Neural progenitor cell (in vitro differentiated cells): Measurements from ENCODE around the gene CACNA1C. TPM values are rescaled to one million over a fixed set of nuclear protein-coding genes. Genes with fewer than 3 reads are reported as not detected.

Experiments used
- DNase-seq: peaks from one replicate; pipeline ENCODE4 v3.0.0-alpha.2; 2016; ENCODE audit warnings: low spot score
- H2AFZ ChIP-seq: fragments of 200-600 bp; sonication (generic); replicated peaks from 2 replicates; pipeline ENCODE4 v1.6.1; 2016; ENCODE audit warnings: antibody characterized with exemption
- H3F3A ChIP-seq: fragments of 200-600 bp; sonication (generic); 2 replicates; pipeline ENCODE4 v1.6.1; 2016; ENCODE audit warnings: antibody characterized with exemption, low read depth
- H3K27ac ChIP-seq: fragments of 200-600 bp; sonication (generic); 2 replicates; pipeline ENCODE4 v1.5.1; 2016; ENCODE audit warnings: mild to moderate bottlenecking
- H3K27me3 ChIP-seq: fragments of 200-600 bp; sonication (generic); 2 replicates; pipeline ENCODE4 v1.6.1; 2016; ENCODE audit warnings: mild to moderate bottlenecking, moderate library complexity
- H3K36me3 ChIP-seq: fragments of 200-600 bp; sonication (generic); 2 replicates; pipeline ENCODE4 v1.5.1; 2016
- H3K4me1 ChIP-seq: fragments of 200-600 bp; sonication (generic); 2 replicates; pipeline ENCODE4 v1.6.1; 2016; ENCODE audit warnings: mixed run types
- H3K4me2 ChIP-seq: fragments of 200-600 bp; sonication (generic); 2 replicates; pipeline ENCODE4 v1.6.1; 2016
- H3K4me3 ChIP-seq: fragments of 200-600 bp; sonication (generic); 2 replicates; pipeline ENCODE4 v1.5.1; 2016
- H3K79me2 ChIP-seq: fragments of 200-600 bp; sonication (generic); 2 replicates; pipeline ENCODE4 v1.6.1; 2016; ENCODE audit warnings: low read depth
- H3K9ac ChIP-seq: fragments of 200-600 bp; sonication (generic); 2 replicates; pipeline ENCODE4 v1.6.1; 2016
- H3K9me3 ChIP-seq: fragments of 200-600 bp; sonication (generic); 2 replicates; pipeline ENCODE4 v1.5.1; 2016; ENCODE audit warnings: low read depth
- H4K20me1 ChIP-seq: fragments of 200-600 bp; sonication (generic); 2 replicates; pipeline ENCODE4 v1.6.1; 2016; ENCODE audit warnings: low read depth
- H3K27ac Mint-ChIP-seq: 3 replicates; pipeline ENCODE4 v1.8.0; 2021; ENCODE audit warnings: mixed read lengths
- H3K27me3 Mint-ChIP-seq: 2 replicates; pipeline ENCODE4 v1.8.0; 2022; ENCODE audit warnings: low read depth, mild to moderate bottlenecking, inconsistent platforms, moderate library complexity, mixed read lengths; ENCODE audit not compliant: insufficient read depth
- H3K36me3 Mint-ChIP-seq: 3 replicates; pipeline ENCODE4 v1.8.0; 2021; ENCODE audit warnings: mixed read lengths
- H3K4me1 Mint-ChIP-seq: 3 replicates; pipeline ENCODE4 v1.8.0; 2021; ENCODE audit warnings: mixed read lengths
- H3K4me3 Mint-ChIP-seq: 3 replicates; pipeline ENCODE4 v1.8.0; 2021; ENCODE audit warnings: mild to moderate bottlenecking, moderate library complexity, mixed read lengths
- H3K9me3 Mint-ChIP-seq: 3 replicates; pipeline ENCODE4 v1.8.0; 2020; ENCODE audit warnings: mixed read lengths
- EZH2 ChIP-seq: fragments of 200-600 bp; sonication (generic); IDR thresholded peaks from 2 replicates; pipeline ENCODE4 v1.6.1; 2017; ENCODE audit warnings: antibody characterized with exemption, mild to moderate bottlenecking, moderate library complexity
- EZH2phosphoT487 ChIP-seq: fragments of 200-600 bp; sonication (generic); IDR thresholded peaks from 2 replicates; pipeline ENCODE4 v1.6.1; 2017; ENCODE audit warnings: antibody characterized with exemption
- total RNA-seq: library from RNA; depleted of rRNA; stranded (reverse); fragments of >200 nt; gene quantifications from 2 replicates; pipeline ENCODE4 v1.2.3, GENCODE V29; 2015; ENCODE audit warnings: low replicate concordance
- TF ChIP-seq, protein P1 (sequence below): fragments of 200-600 bp; sonication (generic); IDR thresholded peaks from 2 replicates; pipeline ENCODE4 v1.5.1; 2017; ENCODE audit warnings: antibody characterized with exemption, mild to moderate bottlenecking

The CACNA1C gene
- total RNA-seq, 1 donor from 2014 or later: 2.7 TPM

DNA sequence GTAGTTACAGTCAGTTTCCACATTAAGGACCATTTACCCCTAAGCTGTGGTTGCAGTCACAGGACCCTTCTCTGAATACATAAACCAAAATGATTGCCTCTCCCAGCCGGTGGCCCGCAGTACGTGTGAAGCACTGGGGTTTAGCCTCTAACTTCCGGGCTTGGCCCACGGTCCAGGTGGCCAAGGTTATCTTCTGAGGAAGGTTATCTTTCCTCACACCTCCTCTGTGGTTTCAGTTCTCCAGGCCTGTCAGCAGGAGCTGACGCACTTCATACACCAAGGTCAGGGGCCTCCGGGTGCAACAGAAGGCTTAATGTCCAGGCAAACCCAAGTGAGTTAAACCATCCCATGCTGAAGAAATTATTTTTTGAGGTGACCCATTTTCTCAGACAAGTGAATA, 451.0 kb downstream of the CACNA1C start:
- no peaks in the 10 kb centered on the region for H3K36me3 Mint-ChIP-seq

GRCh38 chr12:2504577-2504976, 451.8 kb downstream of the CACNA1C start:
- no peaks in the 10 kb centered on the region for H3K9me3 ChIP-seq
- no peak overlapping the region for H3K4me3 ChIP-seq
- H3K27ac ChIP-seq: no peak overlapping the region
- H3K36me3 ChIP-seq: no peaks in the 10 kb centered on the region
- H3K27me3 ChIP-seq: no peaks in the 10 kb centered on the region
- no peak for DNase-seq
- no peaks in the 10 kb centered on the region for H3K79me2 ChIP-seq
- Mint-ChIP-seq H3K27me3 (peaks cover 3% of the 10 kb centered on the region), H3K27ac (no peak overlapping the region), H3K4me3 (no peak overlapping the region), H3K36me3 (no peaks in the 10 kb centered on the region), H3K4me1 (peaks cover 17% of the 10 kb centered on the region), H3K9me3 (peaks cover 4% of the 10 kb centered on the region)
- H3K9ac ChIP-seq: no peak overlapping the region
- no peaks in the 10 kb centered on the region for H3F3A ChIP-seq
- H3K4me2 ChIP-seq: no peak overlapping the region
- H4K20me1 ChIP-seq: no peaks in the 10 kb centered on the region
- TF ChIP-seq EZH2 (no peak), EZH2phosphoT487 (no peak)
- TF ChIP-seq, protein P1, sequence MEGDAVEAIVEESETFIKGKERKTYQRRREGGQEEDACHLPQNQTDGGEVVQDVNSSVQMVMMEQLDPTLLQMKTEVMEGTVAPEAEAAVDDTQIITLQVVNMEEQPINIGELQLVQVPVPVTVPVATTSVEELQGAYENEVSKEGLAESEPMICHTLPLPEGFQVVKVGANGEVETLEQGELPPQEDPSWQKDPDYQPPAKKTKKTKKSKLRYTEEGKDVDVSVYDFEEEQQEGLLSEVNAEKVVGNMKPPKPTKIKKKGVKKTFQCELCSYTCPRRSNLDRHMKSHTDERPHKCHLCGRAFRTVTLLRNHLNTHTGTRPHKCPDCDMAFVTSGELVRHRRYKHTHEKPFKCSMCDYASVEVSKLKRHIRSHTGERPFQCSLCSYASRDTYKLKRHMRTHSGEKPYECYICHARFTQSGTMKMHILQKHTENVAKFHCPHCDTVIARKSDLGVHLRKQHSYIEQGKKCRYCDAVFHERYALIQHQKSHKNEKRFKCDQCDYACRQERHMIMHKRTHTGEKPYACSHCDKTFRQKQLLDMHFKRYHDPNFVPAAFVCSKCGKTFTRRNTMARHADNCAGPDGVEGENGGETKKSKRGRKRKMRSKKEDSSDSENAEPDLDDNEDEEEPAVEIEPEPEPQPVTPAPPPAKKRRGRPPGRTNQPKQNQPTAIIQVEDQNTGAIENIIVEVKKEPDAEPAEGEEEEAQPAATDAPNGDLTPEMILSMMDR: no peak
- H2AFZ ChIP-seq: no peak overlapping the region
- peaks cover 8% of the 10 kb centered on the region for H3K4me1 ChIP-seq

More for the DNA sequence above, 451.0 kb downstream of the CACNA1C start:
- Histone ChIP-seq H3K36me3 (no peaks in the 10 kb centered on the region), H3K4me1 (peaks cover 8% of the 10 kb centered on the region), H3K79me2 (no peaks in the 10 kb centered on the region), H3K4me3 (no peak overlapping the region), H3K27me3 (no peaks in the 10 kb centered on the region), H2AFZ (no peak overlapping the region), H3K4me2 (no peak overlapping the region), H3K27ac (no peak overlapping the region), H3K9me3 (no peaks in the 10 kb centered on the region), H3K9ac (no peak overlapping the region), H4K20me1 (no peaks in the 10 kb centered on the region), H3F3A (no peaks in the 10 kb centered on the region)
- no peak overlapping the region for H3K4me3 Mint-ChIP-seq
- H3K27me3 Mint-ChIP-seq: peaks cover 3% of the 10 kb centered on the region
- no peak overlapping the region for H3K27ac Mint-ChIP-seq
- DNase-seq: no peak
- peaks cover 4% of the 10 kb centered on the region for H3K9me3 Mint-ChIP-seq
- peaks cover 17% of the 10 kb centered on the region for H3K4me1 Mint-ChIP-seq
- TF ChIP-seq, protein P1: no peak
- TF ChIP-seq EZH2phosphoT487: no peak

DNA sequence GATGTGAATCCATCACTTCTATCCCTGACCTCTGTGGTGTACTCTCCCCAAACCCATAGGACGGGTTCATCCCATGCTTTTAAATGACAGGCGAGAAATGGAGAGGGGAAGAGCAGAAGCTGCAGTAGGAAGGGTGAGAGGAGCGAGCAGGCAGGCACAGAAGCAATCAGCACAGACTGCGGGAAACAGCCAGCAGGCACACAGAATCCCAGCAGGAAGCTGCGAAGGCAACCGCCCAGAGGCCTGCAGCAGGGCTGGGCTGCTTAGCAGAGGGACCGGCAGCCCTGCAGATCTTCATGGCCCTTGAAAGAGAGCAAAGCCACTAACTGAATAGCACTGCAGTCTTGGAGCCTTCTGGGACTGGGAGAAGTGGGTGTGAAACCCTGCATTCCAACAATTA, 455.0 kb downstream of the CACNA1C start:
- Mint-ChIP-seq H3K4me1 (peaks cover 17% of the 10 kb centered on the region), H3K9me3 (peaks cover 3% of the 10 kb centered on the region), H3K36me3 (no peaks in the 10 kb centered on the region), H3K4me3 (no peak overlapping the region), H3K27me3 (no peaks in the 10 kb centered on the region), H3K27ac (no peak overlapping the region)
- H3F3A ChIP-seq: no peaks in the 10 kb centered on the region
- H3K36me3 ChIP-seq: no peaks in the 10 kb centered on the region
- DNase-seq: peak; percentile 39
- no peaks in the 10 kb centered on the region for H3K27me3 ChIP-seq
- no peak overlapping the region for H3K4me2 ChIP-seq
- no peak for TF ChIP-seq EZH2phosphoT487
- TF ChIP-seq, protein P1: no peak
- no peak for TF ChIP-seq EZH2
- no peak overlapping the region for H2AFZ ChIP-seq
- H3K4me3 ChIP-seq: no peak overlapping the region
- H3K27ac ChIP-seq: no peak overlapping the region
- peaks cover 8% of the 10 kb centered on the region for H3K4me1 ChIP-seq
- no peak overlapping the region for H3K9ac ChIP-seq
- no peaks in the 10 kb centered on the region for H3K79me2 ChIP-seq
- H4K20me1 ChIP-seq: no peaks in the 10 kb centered on the region
- no peaks in the 10 kb centered on the region for H3K9me3 ChIP-seq
